Smooth muscle cell (in vitro differentiated cells): ENCODE measurements around the gene IREB2. TPM values are rescaled to one million over a fixed set of nuclear protein-coding genes. Genes with fewer than 3 reads are reported as not detected.

ENCODE experiments used
- DNase-seq: peaks from one replicate; lab custom pipeline; 2025; ENCODE audit not compliant: unreplicated experiment; lab: John Stamatoyannopoulos, UW
- H2AFZ ChIP-seq: fragments of 200-600 bp; sonication (generic); 2 replicates; pipeline ENCODE4 v1.6.0; 2016; ENCODE audit warnings: antibody characterized with exemption, low read depth, mild to moderate bottlenecking
- H3F3A ChIP-seq: fragments of 200-600 bp; sonication (generic); 2 replicates; pipeline ENCODE4 v1.6.0; 2017; ENCODE audit warnings: antibody characterized with exemption, low read depth
- H3K27ac ChIP-seq: fragments of 200-600 bp; sonication (generic); 2 replicates; pipeline ENCODE4 v1.5.1; 2016; ENCODE audit warnings: low read depth, mild to moderate bottlenecking
- H3K27me3 ChIP-seq: fragments of 200-600 bp; sonication (generic); 2 replicates; pipeline ENCODE4 v1.6.1; 2016; ENCODE audit warnings: low read depth, mild to moderate bottlenecking
- H3K36me3 ChIP-seq: fragments of 200-600 bp; sonication (generic); 2 replicates; pipeline ENCODE4 v1.5.1; 2016; ENCODE audit warnings: low read depth
- H3K4me1 ChIP-seq: fragments of 200-600 bp; sonication (generic); 2 replicates; pipeline ENCODE4 v1.5.1; 2016; ENCODE audit warnings: low read depth
- H3K4me2 ChIP-seq: fragments of 200-600 bp; sonication (generic); 2 replicates; pipeline ENCODE4 v1.6.0; 2016; ENCODE audit warnings: mild to moderate bottlenecking
- H3K4me3 ChIP-seq: fragments of 200-600 bp; sonication (generic); 2 replicates; pipeline ENCODE4 v1.5.1; 2016; ENCODE audit warnings: mild to moderate bottlenecking
- H3K79me2 ChIP-seq: fragments of 200-600 bp; sonication (generic); 2 replicates; pipeline ENCODE4 v1.6.0; 2016; ENCODE audit warnings: low read depth, mild to moderate bottlenecking
- H3K9ac ChIP-seq: fragments of 200-600 bp; sonication (generic); 2 replicates; pipeline ENCODE4 v1.6.0; 2016; ENCODE audit warnings: low read depth
- H3K9me3 ChIP-seq: fragments of 200-600 bp; sonication (generic); replicated peaks from 2 replicates; pipeline ENCODE4 v1.5.1; 2016; ENCODE audit warnings: low read depth
- H4K20me1 ChIP-seq: fragments of 200-600 bp; sonication (generic); 2 replicates; pipeline ENCODE4 v1.6.0; 2016; ENCODE audit warnings: low read depth
- CTCF ChIP-seq: fragments of 200-600 bp; sonication (generic); IDR thresholded peaks from 2 replicates; pipeline ENCODE4 v1.5.1; 2017; ENCODE audit warnings: borderline replicate concordance, mild to moderate bottlenecking, antibody characterized with exemption; ENCODE audit not compliant: insufficient read depth, poor library complexity, severe bottlenecking
- WGBS: methylation state at CpG from one replicate; pipeline ENCODE4 v1.1.7; 2016; ENCODE audit warnings: low lambda C conversion rate; 5-methylcytosine and 5-hydroxymethylcytosine counted together
- polyA plus RNA-seq: library from polyadenylated mRNA; unstranded; fragments of >200 nt; fragmentation: Nextera tagmentation; extraction: Ambion mirVana; gene quantifications from 2 replicates; pipeline ENCODE4 v1.2.1, GENCODE V29; 2016
- total RNA-seq: library from RNA; depleted of rRNA; stranded (reverse); fragments of >200 nt; gene quantifications from 2 replicates; pipeline ENCODE4 v1.2.3, GENCODE V29; 2014

The IREB2 gene
- total and polyA plus RNA-seq, 2 experiments from 2014 or later, result 14.1 to 34.3 TPM

GRCh38 chr15:78456426-78456825 lies 18.4 kb downstream of the IREB2 start:
- Histone ChIP-seq H4K20me1 (peaks cover 100% of the 10 kb centered on the region), H3F3A (no peaks in the 10 kb centered on the region), H3K79me2 (peaks cover 100% of the 10 kb centered on the region), H3K27me3 (no peaks in the 10 kb centered on the region), H3K4me2 (no peak overlapping the region), H3K4me1 (no peaks in the 10 kb centered on the region), H3K9me3 (no peaks in the 10 kb centered on the region), H3K36me3 (no peaks in the 10 kb centered on the region), H3K9ac (no peak overlapping the region), H2AFZ (no peak overlapping the region), H3K4me3 (no peak overlapping the region), H3K27ac (no peak overlapping the region)
- DNase-seq, result no peak
- WGBS, result 100% methylated on average over 7 of the region's 7 CpGs
- no peak for TF ChIP-seq CTCF

GRCh38 chr15:78457101-78457500 lies 19.1 kb downstream of the IREB2 start:
- Histone ChIP-seq H3K27ac (no peak overlapping the region), H3F3A (no peaks in the 10 kb centered on the region), H3K36me3 (no peaks in the 10 kb centered on the region), H4K20me1 (peaks cover 100% of the 10 kb centered on the region), H3K4me3 (no peak overlapping the region), H3K4me1 (no peaks in the 10 kb centered on the region), H3K79me2 (peaks cover 100% of the 10 kb centered on the region), H3K9me3 (no peaks in the 10 kb centered on the region), H3K27me3 (no peaks in the 10 kb centered on the region), H3K4me2 (no peak overlapping the region), H3K9ac (no peak overlapping the region), H2AFZ (no peak overlapping the region)
- WGBS, result 28% methylated on average over 1 of the region's 1 CpG
- no peak for TF ChIP-seq CTCF
- no peak for DNase-seq

- H3K4me1 ChIP-seq, result no peaks in the 10 kb centered on the region
- DNase-seq, result no peak
- H3K9me3 ChIP-seq, result no peaks in the 10 kb centered on the region
- no peak for TF ChIP-seq CTCF
- no peak overlapping the region for H3K9ac ChIP-seq
- peaks cover 22% of the 10 kb centered on the region for H3K36me3 ChIP-seq
- peaks cover 94% of the 10 kb centered on the region for H4K20me1 ChIP-seq
- no peaks in the 10 kb centered on the region for H3K27me3 ChIP-seq
- 96% methylated on average over 4 of the region's 4 CpGs for WGBS
- no peak overlapping the region for H2AFZ ChIP-seq
- H3K4me2 ChIP-seq, result no peak overlapping the region
- no peaks in the 10 kb centered on the region for H3F3A ChIP-seq
- H3K4me3 ChIP-seq, result no peak overlapping the region
- no peak overlapping the region for H3K27ac ChIP-seq
- peaks cover 98% of the 10 kb centered on the region for H3K79me2 ChIP-seq
Observed at GRCh38 chr15:78460737-78461136, 22.7 kb downstream of the IREB2 start.

- Histone ChIP-seq H3F3A (no peaks in the 10 kb centered on the region), H3K4me1 (no peaks in the 10 kb centered on the region), H4K20me1 (peaks cover 94% of the 10 kb centered on the region), H3K27me3 (no peaks in the 10 kb centered on the region), H3K4me2 (no peak overlapping the region), H3K9me3 (no peaks in the 10 kb centered on the region), H3K27ac (no peak overlapping the region), H3K9ac (no peak overlapping the region), H3K36me3 (peaks cover 27% of the 10 kb centered on the region), H3K79me2 (peaks cover 96% of the 10 kb centered on the region), H3K4me3 (no peak overlapping the region), H2AFZ (no peak overlapping the region)
- TF ChIP-seq CTCF, result no peak
- WGBS, result 47% methylated on average over 3 of the region's 3 CpGs
- no peak for DNase-seq
Observed at GRCh38 chr15:78461171-78461888, 23.3 kb downstream of the IREB2 start.
